ENCODE measurements around the gene MACROH2A2. TPM values are rescaled to one million over a fixed set of nuclear protein-coding genes. Genes with fewer than 3 reads are reported as not detected.

The MACROH2A2 gene
- total and polyA plus RNA-seq, 2 donors from 2014 or later, result 16.8 to 21.7 TPM

DNA sequence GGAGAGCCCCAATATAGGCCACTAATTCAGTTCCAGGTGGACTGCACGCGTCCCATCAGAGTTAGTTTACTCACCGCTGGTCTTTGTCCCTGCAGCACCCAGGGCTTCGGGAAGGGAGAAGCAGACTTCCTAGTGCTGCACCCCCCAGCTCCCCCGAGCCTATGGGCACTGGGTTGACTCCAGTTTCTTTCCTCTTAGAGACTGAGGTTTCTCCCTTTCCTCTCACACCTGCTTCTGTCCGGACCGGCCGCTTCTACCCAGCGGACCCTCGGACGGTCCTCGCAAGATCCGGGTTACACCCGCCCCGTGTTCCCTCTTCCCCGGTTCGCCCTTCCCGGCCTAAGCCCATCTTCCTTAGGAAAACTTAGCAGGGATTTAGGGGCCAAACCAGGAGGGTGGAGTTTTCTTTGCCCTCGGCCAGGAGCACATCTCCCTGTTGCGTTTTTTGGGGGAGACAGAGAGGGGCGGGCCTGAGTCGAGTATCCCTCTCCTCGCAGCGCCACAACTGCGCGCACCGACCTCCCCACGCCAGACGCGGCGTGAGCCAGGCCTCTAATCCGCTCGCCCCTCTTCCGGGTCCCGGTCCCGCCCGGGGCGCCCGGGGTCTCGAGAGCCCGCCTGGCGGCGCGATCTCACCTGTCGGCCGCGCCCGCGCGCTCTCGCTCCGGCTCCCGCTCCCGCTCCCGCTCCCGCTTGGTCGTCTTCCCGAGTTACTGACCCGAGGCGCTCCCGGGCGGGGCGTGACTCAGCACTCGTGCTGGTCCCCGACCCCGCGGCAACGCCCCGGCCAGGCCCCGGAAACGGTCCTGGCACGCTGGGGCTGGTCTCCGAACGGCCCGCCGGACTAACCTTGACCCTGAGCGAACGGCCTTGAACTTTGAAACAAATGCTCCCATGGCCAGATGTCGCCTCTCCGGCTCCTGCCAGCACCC, 79.7 kb downstream of the MACROH2A2 start, which contains the start of gene AIFM2:
Gene AIFM2, minus strand, starts transcription at position 728 of the 932 bp plus-strand sequence. CDS start 8,741 bp downstream, outside the sequence.
- Histone ChIP-seq H3K36me3 (ENCODE audit: control insufficient read depth in 2 of 3, insufficient read depth in 3 of 3, low read length in 3 of 3) (no peaks in the 10 kb centered on the region), H3K9ac (ENCODE audit: low read length in 3 of 3) (peak within 1 kb of the TSS; percentile 12 to 91 (median 72)), H3K4me3 (ENCODE audit: low read length in 3 of 3) (peak within 1 kb of the TSS; percentile 40 to 77 (median 66)), H3K27ac (ENCODE audit: low read depth in 2 of 2, low read length in 2 of 2) (peak within 1 kb of the TSS; percentile 65 to 77), H3K4me1 (ENCODE audit: control insufficient read depth in 2 of 3, insufficient read depth in 2 of 3, low read depth in 1 of 3, low read length in 3 of 3) (peaks cover 0 to 10% (median 6%) of the 10 kb centered on the region in 3 donors), H3K27me3 (ENCODE audit: control insufficient read depth, insufficient read depth, low read length) (no peaks in the 10 kb centered on the region), H3K9me3 (ENCODE audit: control insufficient read depth in 2 of 3, insufficient read depth in 1 of 3, low read length in 3 of 3) (no peaks in the 10 kb centered on the region)
- peak; percentile 71 to 94 (median 84) for DNase-seq
- no peak for TF ChIP-seq CTCF (IDR thresholded peaks at IDR 0.05; ENCODE audit: borderline replicate concordance, extremely low read depth, insufficient read depth)
- intact Hi-C loops (cut with DNase I), result no loop called here
- no peak for FAIRE-seq

GRCh38 chr10:70135046-70135445, 82.4 kb downstream of the MACROH2A2 start:
- no peaks in the 10 kb centered on the region for H3K9me3 ChIP-seq (ENCODE audit: control insufficient read depth in 2 of 3, insufficient read depth in 1 of 3, low read length in 3 of 3)
- no peak for TF ChIP-seq CTCF (IDR thresholded peaks at IDR 0.05; ENCODE audit: borderline replicate concordance, extremely low read depth, insufficient read depth)
- no peak overlapping the region for H3K27ac ChIP-seq (ENCODE audit: low read depth in 2 of 2, low read length in 2 of 2)
- DNase-seq, result peak in 1 of 5 donors; percentile 20
- no peak overlapping the region for H3K4me3 ChIP-seq (ENCODE audit: low read length in 3 of 3)
- peaks cover 0 to 10% (median 6%) of the 10 kb centered on the region in 3 donors for H3K4me1 ChIP-seq (ENCODE audit: control insufficient read depth in 2 of 3, insufficient read depth in 2 of 3, low read depth in 1 of 3, low read length in 3 of 3)
- no peaks in the 10 kb centered on the region for H3K27me3 ChIP-seq (ENCODE audit: control insufficient read depth, insufficient read depth, low read length)
- H3K9ac ChIP-seq (ENCODE audit: low read length in 3 of 3), result no peak overlapping the region
- intact Hi-C loops (cut with DNase I), result no loop called here
- H3K36me3 ChIP-seq (ENCODE audit: control insufficient read depth in 2 of 3, insufficient read depth in 3 of 3, low read length in 3 of 3), result peaks cover 0 to 7% (median 2%) of the 10 kb centered on the region in 3 donors
- FAIRE-seq, result no peak

DNA sequence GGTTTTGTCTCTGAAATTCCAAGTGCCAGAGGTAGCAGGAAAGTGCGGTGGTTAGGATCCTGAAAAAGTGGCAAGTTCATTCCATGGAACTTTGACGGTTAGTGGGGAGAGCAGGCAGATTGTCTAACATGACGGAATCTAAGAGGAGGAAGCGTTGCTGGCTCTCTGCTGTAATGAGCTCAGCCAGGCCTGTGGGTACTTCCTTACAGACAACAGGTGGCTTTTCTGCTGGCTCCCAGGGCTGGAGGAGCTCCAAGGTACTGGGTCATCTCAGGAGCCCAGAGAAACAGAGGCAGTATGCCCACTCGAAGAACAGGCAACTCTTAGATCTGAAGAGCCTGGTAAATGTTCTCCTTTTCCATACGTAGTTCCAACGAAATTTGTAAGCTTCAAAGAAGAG, 83.0 kb downstream of the MACROH2A2 start:
- no peaks in the 10 kb centered on the region for H3K27me3 ChIP-seq (ENCODE audit: control insufficient read depth, insufficient read depth, low read length)
- H3K9me3 ChIP-seq (ENCODE audit: control insufficient read depth in 2 of 3, insufficient read depth in 1 of 3, low read length in 3 of 3), result no peaks in the 10 kb centered on the region
- DNase-seq (no peak), FAIRE-seq (no peak)
- H3K4me3 ChIP-seq (ENCODE audit: low read length in 3 of 3), result no peak overlapping the region
- H3K27ac ChIP-seq (ENCODE audit: low read depth in 2 of 2, low read length in 2 of 2), result no peak overlapping the region
- intact Hi-C loops (cut with DNase I), result no loop called here
- no peak for TF ChIP-seq CTCF (IDR thresholded peaks at IDR 0.05; ENCODE audit: borderline replicate concordance, extremely low read depth, insufficient read depth)
- H3K9ac ChIP-seq (ENCODE audit: low read length in 3 of 3), result no peak overlapping the region
- H3K36me3 ChIP-seq (ENCODE audit: control insufficient read depth in 2 of 3, insufficient read depth in 3 of 3, low read length in 3 of 3), result peaks cover 0 to 7% (median 2%) of the 10 kb centered on the region in 3 donors
- peaks cover 0 to 10% (median 6%) of the 10 kb centered on the region in 3 donors for H3K4me1 ChIP-seq (ENCODE audit: control insufficient read depth in 2 of 3, insufficient read depth in 2 of 3, low read depth in 1 of 3, low read length in 3 of 3)
